GM12892 (cell line): ENCODE data around the gene RPS3.
"Not testable (repeated sequence)": the region's sequence is repeated elsewhere in the genome, so short reads cannot be mapped to it uniquely, and the experiment has no call there.

Experiments used
- DNase-seq: peaks from one replicate; pipeline ENCODE4 v3.0.0; 2011; ENCODE audit not compliant: insufficient read length
- FAIRE-seq: peaks from 2 replicates; lab custom pipeline; 2011; peaks lifted over from hg19 to GRCh38; lab: Jason Lieb, UNC
- POLR2A ChIP-seq: IDR thresholded peaks from 2 replicates; pipeline ENCODE4 v1.6.1; 2011; ENCODE audit warnings: low read depth, low read length, control low read depth
- POLR2AphosphoS5 ChIP-seq: IDR thresholded peaks from 2 replicates; pipeline ENCODE4 v1.6.1; 2011; ENCODE audit warnings: low read depth, low read length, control low read depth
- TAF1 ChIP-seq: IDR thresholded peaks from 2 replicates; pipeline ENCODE4 v1.6.1; 2011; ENCODE audit warnings: low read depth, mild to moderate bottlenecking, control low read depth, low read length, borderline replicate concordance

The RPS3 gene

DNA sequence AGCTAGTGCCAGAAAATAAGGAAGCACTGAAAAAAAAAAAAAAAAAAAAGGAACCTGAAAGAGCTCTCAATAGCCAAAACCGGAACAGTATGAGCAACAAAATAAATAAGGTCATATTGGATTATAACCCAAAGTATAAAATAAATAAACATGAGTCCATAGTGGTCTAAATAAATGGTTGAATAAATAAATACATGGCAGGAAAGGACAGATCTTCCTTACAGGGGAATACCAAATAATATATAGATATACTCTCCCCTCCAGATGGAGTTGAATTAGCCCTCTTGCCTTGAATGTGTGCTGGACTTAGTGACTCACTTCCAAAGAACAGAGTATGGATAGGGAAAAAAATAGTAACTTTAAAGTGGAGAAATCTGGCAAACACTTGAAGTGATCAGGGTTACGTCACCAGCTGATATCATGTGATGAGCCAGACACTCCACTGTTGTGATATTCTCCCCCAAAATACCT, 33.6 kb upstream of the RPS3 start:
- DNase-seq (no peak), FAIRE-seq (no peak)
- TF ChIP-seq TAF1, result no peak
- no peak for TF ChIP-seq POLR2AphosphoS5
- no peak for TF ChIP-seq POLR2A

DNA sequence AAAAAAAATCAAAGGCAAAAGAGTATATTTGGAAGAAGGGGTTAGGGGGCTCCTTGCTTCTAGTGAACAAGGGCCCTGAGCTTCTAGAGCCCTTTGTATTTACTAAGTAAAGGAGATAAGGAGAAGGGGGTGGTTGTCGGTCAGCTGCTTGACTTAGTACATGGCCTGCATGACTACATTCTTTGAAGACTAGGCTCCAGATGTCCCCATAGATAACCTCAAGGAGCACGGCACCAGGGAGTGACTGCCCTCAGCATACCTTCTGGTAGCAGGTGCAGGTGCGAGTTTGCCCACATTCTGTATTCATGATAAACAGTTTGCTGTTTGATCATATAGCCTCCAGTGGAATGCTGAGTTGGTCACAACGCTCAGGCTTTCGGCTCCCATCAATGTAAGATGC, 32.5 kb upstream of the RPS3 start:
- not testable (repeated sequence) for FAIRE-seq, DNase-seq

DNA sequence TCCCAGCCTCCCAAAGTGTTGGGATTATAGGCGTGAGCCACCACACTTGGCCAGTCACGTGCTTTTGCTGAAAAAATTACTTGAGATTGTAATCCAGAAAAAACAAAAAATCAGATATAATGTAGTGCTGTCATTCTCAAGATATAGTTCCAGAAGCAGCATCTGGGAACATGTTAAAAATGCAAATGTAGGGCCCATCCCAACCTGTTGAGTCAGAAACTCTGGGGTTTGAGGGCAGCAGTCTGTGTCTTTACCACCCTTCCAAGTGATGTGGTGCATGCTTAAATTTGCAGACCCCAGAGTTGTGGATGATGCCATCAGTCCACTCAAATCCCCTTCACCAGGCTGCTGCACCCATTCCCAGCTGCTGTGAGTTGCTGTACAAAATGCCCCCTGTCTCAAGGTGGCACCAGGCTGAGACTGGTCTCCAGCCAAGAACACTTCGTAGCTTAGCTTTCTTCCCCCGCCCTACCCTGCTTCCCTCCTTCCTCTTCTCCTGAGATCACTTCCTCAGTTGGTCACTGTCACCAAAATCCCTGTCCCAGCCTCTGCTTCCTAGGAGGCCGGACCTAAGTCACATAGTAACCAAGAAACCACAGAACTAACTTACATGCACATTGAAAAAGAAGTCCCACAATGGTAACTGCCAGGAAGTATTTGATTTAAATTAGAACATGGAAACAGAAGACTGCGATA, 29.6 kb upstream of the RPS3 start:
- FAIRE-seq (no peak), DNase-seq (no peak)
- TF ChIP-seq POLR2AphosphoS5 (no peak), POLR2A (no peak), TAF1 (no peak)

DNA sequence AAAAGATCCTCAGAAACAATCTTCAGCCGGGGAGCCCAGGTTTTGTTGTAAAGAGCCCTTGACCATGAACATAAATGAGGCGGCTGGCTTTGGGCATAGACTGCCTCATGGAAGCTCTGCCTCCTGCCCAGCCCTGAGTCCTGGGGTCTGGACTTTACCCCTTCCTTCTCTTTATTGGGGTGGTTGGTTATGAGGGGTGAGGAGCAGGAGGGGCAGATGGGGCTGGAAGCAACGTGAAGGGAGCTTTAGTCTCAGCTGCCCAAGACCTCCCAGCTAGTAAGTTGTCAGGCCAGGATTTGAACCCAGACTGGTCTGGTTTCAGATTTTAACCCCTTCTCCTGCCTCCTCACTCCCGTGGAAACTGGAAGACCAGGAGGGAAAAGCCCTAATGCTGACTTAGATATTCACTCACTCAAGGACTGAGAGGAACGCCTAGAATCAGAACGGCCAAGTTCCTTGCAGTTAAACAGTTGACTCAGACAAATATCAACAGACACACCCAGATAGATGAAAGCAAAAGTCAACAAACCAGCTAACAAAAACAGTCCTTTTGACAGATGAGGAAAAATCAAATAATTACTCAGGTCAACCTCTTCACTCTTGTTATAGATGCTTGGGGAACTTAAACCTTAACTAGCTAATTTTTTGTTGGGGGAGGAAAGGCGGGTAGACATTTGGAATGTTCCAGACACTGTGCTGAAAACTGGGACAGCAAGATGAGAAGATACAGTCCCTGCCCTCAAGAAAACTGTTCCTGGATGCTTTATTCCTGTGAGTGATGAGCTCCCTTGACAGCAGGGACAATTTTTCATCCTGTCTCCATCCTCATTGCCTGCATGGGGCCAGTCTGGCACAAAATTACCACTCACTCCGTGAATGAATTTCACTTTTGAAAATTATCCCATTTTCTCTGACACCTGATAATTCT, 27.1 kb upstream of the RPS3 start:
- FAIRE-seq (peak; percentile 65), DNase-seq (no peak)
- TF ChIP-seq TAF1, result no peak
- TF ChIP-seq POLR2A, result no peak
- no peak for TF ChIP-seq POLR2AphosphoS5

DNA sequence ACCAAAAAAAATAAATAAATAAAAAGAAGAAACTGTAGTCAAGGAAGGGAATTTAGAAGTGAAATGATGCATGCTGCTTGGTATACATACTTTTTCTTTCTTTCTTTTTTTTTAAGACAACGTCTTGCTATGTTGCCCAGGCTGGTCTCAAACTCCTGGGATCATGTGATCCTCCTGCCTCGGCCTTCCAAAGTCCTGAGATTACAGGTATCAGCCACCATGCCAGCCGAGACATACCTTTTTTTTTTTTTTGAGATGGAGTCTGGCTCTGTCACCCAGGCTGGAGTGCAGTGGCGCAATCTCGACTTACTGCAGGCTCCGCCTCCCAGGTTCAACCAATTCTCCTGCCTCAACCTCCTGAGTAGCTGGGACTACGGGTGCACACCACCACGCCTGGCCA, 26.1 kb upstream of the RPS3 start:
- DNase-seq (no peak), FAIRE-seq (no peak)
- TF ChIP-seq POLR2AphosphoS5 (no peak), POLR2A (no peak), TAF1 (no peak)

DNA sequence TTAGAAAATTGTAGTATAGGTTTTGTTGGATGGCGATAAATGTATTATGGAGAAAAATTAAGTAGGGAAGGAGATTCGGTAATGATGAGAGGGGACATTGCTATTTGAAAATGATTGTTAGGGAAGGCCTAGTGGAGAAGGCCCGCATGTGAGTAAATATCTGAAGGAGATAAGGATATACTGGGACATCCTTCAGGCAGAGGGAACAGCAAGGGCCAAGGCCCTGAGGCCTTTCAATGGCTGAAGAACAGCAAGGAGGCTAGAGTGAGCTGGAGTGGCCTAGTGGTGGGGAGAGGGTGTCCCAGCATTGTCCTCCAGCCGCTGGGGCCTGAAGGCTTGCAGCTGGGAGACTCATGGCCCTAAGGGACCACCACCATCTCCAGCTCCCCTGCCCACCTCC, 24.7 kb upstream of the RPS3 start:
- DNase-seq, result no peak
- no peak for FAIRE-seq
- TF ChIP-seq POLR2AphosphoS5 (no peak), POLR2A (no peak), TAF1 (no peak)

DNA sequence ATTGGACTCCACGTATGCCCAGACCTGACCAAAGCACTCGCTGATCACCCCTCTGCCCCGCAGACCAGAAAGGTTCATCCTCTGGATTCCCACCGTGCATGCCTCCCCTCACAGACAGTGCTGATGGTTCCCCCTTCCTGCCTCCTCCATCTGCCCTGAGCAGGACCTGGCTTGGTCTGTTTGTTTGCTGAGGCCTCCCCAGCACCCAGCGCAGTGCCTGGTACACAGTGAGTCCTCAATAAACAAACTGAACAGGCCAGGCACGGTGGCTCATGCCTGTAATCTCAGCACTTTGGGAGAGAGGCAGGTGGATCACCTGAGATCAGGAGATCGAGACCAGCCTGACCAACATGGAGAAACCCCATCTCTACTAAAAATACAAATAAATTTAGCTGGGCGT, 23.7 kb upstream of the RPS3 start:
- TF ChIP-seq TAF1 (no peak), POLR2A (no peak), POLR2AphosphoS5 (no peak)
- DNase-seq (no peak), FAIRE-seq (no peak)

DNA sequence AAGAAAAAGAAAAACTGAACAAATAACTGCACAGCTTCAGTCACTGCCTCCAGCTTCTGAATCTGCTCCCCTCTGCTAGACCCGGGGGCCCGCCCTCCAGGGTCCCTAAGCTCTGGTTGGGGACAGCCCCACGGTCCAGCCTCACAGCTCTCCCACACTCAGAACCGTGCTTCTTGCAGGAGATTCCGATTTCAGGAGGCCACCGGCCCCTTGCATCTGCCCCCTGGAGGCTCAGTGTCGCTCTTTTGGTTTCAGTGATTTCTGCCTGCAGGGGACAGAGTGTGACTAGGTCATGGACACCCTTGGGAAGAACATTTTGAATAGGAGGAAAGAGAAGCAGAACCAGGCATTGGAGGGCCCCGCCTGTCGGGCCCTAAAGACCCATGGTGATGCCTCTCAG, 23.1 kb upstream of the RPS3 start:
- DNase-seq (no peak), FAIRE-seq (no peak)
- TF ChIP-seq POLR2AphosphoS5 (no peak), POLR2A (no peak), TAF1 (no peak)

DNA sequence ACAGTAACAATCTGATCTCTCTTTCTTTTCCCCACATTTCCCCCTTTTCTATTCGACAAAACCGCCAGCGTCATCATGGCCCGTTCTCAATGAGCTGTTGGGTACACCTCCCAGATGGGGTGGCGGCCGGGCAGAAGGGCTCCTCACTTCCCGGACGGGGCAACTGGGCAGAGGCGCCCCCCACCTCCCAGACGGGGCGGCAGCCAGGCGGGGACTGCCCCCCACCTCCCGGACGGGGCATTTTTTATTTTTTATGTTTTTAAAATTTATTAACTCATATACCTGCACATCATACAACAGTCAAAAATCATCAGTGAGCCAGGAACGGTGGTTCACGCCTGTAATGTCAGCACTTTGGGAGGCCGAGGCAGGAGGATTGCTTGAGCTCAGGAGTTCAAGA, 20.5 kb upstream of the RPS3 start:
- not testable (repeated sequence) for DNase-seq, FAIRE-seq

DNA sequence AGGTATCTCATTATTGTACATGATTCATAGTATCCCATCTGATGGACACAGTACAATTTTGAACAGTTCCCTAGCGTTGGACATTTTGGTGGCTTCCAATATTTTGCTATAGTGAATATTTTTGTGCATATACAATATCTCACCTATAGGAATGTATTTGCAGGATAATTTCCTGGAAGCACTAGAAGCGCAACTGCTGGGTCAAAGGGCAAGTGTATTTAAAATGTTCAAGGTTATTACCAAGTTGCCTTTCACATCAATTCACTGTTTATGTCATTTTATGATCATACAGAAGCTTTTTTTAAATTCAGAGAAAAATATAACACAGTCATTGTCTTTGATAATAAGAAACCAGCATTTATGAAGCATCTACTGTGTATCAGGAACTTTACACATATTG, 19.1 kb upstream of the RPS3 start:
- DNase-seq (no peak), FAIRE-seq (no peak)
- TF ChIP-seq POLR2A (no peak), TAF1 (no peak), POLR2AphosphoS5 (no peak)

DNA sequence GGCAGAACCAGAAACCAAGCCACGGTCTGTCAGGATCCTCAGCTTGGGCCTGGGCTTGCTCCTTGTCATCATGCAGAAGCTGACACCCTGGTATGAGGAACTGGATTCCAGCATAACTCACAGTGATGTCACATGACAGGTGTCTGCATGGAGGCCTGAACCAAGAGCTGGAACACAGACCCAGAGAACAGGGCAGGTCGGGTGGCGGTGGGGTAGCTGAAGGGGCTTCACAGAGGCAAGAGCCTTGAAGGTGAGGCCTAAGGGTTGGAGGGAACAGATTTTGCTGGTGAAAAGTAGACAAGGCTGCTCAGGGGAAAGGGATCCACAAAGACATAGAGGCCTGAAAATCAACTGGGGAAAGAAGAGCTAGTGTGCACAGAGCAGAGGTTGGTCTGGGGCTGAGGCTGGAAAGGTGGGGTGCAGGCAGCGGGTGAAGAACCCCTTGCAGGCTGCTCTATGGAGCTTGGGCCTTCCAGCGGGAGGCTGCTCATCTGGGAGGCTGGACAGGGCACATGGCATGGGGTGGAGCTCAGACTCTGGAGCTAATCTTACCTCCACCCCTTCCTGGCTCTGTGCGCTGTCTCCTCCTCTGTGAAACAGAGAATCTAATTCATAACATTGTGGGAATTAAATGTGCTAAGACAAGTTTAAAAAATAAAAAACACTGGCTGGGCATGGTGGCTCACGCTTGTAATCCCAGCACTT, 18.4 kb upstream of the RPS3 start:
- DNase-seq (no peak), FAIRE-seq (no peak)
- TF ChIP-seq POLR2A (no peak), POLR2AphosphoS5 (no peak), TAF1 (no peak)

DNA sequence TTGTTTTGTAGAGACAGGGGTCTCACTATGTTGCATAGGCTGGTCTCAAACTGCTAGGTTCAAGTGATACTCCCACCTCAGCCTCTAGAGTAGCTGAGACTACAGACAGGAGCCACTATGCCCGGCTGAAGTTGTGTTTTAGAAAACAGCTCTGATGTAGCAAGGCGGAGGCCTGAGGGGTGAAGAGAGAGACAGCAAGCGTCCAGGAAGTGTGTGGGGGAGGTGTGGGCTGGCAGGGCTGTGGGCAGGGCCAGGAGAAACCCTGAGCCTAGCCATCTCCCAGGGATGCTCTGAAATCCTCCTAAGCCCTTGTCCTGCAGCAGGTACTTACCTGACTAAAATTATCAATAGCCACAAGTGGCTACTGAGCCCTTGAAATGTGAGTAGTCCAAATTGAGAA, 16.1 kb upstream of the RPS3 start:
- TF ChIP-seq POLR2AphosphoS5 (no peak), TAF1 (no peak)
- no peak for FAIRE-seq
- no peak for DNase-seq

DNA sequence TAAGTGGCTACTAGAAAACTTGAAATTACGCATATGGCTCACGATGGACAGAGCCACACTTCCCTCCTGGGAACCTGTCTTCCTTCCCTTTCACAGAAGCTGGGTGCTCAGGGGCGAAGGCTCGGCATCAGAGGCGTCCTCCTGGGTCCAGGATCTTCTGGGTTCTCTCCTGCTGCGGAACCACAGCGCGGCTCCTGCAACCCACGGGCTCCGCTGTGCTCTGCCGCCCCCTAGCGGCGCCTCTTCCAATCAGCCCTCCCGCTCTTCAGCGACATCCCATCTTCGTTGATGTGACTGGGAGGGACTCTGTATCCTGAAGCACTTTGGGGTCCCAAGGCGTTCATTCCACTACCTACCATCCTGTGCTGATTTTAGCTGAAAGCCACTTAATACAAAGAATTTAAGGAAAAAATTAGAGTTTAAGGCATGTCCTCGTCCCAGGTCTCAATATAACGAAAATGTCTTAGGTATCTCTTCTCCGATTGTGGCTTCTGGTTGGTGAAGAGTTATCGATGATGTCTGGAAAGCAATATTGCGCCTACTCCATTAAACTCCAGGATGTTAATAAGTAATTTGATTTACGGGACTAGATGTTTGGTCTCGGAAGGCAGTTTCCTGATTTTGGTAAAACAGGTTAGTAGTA, 14.8 kb upstream of the RPS3 start:
- TF ChIP-seq TAF1 (no peak), POLR2AphosphoS5 (no peak), POLR2A (no peak)
- peak; percentile 64 for DNase-seq
- FAIRE-seq, result peak; percentile 78
